NCI-H128 (cell line): ENCODE measurements around the gene IRX6.

Source experiments
- DNase-seq: peaks from one replicate; lab custom pipeline; 2025; ENCODE audit not compliant: unreplicated experiment; lab: John Stamatoyannopoulos, UW

IRX6 gene

GRCh38 chr16:55323637-55324271 lies at the start of gene IRX6:
TSS of gene IRX6 (plus strand) at chr16:55324203. CDS start at chr16:55325092, 889 bp downstream.
- DNase-seq, result peak; percentile 35

DNA sequence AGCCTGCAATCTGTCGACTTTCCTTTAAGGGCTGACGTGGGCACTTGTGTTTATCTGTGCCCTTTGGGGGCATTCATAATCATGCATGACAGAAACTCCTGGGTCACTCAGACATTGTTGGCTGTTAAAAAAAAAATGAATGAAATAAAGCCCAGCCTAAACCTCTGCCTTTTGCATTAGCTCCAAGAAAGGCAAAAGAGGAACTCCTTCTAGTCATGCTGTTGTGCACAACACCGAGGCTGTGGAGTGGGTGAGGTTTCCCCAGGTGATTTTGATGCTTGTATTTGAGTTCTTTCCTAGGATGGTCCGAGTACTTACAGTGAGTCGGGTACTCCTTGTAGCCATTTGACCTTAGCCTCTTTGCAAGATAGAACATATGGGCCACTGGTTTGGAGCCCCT lies 49.6 kb upstream of the IRX6 start:
- DNase-seq, result no peak

GRCh38 chr16:55275167-55275566 lies 48.8 kb upstream of the IRX6 start:
- DNase-seq, result no peak

DNA sequence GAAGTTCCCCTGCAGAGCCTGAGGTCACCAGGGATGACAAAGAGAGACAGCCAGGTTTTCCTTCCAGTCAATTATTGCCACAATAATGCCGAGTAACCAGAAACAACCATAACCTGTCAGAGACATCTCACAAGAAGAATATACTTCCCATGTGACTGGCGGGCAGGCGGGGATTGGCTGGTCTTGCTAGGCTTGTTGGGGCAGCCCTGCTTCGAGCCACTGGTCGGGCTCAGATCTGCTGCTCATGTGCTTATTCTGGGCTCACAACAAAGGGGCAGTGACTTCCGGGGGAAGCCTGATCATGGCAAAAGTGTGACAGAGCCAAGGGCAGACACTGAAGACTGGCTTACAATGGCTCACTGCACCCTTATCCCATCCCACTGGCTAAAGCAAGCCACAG lies 48.1 kb upstream of the IRX6 start:
- DNase-seq, result no peak

GRCh38 chr16:55277536-55277935 lies 46.5 kb upstream of the IRX6 start:
- DNase-seq, result no peak

- DNase-seq, result no peak
Observed at GRCh38 chr16:55279598-55279997, 44.4 kb upstream of the IRX6 start.

DNA sequence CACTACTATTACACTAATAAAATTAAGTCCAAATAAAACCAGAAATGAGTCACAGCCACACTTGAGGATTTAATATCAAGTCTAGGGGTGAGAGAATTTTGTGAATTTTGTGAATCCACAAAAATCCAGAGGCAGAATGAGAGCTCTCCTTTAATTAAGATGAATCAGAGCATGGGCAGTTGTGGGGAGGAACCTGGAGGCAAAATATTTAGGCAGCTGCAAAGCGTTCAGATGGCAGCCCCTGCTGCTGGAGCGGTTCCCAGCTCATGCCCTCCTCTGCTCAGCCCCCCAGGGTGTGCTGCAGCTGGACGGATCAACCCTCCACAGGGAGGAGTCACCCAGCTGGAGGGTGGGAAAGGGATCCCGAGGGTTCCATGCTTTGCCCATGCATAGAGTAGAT lies 43.4 kb upstream of the IRX6 start:
- DNase-seq, result no peak

DNA sequence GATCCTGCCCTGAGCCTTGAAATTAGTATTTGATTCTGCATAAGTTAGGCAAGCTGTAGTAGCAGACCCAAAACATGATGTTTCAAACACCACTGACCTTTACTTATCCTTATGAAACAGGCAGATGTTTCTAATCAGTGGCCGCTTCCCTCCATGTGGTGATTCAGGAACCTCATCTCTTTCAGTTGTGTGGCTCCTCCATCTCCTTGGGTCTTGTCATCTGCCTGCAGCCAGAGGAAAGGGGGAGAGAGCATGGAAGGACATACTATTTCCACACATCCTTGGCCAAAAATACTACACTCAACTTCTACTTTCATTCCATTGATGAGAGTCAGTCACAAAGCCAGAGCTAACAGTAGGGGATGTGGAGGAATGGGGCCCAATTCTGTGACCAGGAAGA lies 41.6 kb upstream of the IRX6 start:
- DNase-seq, result no peak

GRCh38 chr16:55283812-55284717 lies 39.9 kb upstream of the IRX6 start:
- DNase-seq, result no peak

DNA sequence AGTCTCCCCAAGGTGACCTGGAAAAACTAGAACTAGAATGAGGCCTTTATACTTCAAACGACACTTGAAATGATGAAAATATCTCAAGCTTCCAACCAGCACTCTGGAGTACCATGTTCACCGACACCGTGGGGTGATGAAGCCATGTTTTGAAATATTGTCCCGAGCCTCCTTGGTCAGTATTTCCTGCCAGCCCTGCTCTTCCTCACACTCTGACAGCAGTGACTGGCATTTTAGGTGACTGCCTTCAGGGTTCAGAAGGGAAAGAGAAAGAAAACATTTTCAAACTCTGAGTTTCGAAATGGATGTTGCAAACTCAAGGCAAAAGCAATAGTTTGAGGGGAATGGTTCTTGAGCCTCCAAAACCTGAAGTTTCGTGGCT lies 39.3 kb upstream of the IRX6 start:
- no peak for DNase-seq

DNA sequence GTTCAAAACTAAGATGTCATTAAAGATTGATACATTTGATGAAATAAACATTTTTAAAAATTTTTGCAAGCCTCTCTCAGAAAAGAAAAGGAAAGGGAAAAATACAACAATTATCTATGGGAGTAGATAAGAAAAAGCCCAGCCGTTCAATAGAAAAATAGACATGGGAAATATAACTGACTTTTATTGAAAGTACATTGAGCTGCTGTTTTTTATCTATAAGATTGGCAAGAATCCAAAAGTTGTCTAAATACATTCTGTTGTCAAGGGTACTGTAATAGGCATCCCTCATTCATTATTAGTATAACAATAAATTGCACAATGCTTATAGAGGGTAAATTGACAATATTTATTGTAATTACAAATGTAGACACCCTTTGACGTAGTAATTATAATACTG lies 38.4 kb upstream of the IRX6 start:
- DNase-seq, result no peak

DNA sequence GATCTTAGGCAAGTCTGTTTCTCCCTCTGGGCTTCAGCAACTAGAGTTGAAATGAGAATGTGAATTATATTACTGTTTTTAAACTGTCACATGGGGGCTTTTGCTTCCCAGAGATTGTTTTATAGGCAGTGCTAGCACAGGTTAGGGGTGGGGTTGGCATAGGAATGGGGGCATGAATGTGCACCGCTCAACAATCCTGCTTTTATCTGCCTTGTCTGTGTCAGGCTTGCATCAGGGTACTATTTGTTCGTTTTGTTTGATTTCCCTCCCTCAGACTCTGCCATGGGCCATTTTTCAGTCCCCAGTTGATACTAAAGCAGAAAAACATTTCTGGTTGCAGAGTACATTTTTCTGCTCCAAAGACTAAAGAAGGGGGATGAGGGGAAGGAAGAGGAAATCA lies 34.6 kb upstream of the IRX6 start:
- DNase-seq, result no peak

GRCh38 chr16:55291847-55292246 lies 32.2 kb upstream of the IRX6 start:
- no peak for DNase-seq

DNA sequence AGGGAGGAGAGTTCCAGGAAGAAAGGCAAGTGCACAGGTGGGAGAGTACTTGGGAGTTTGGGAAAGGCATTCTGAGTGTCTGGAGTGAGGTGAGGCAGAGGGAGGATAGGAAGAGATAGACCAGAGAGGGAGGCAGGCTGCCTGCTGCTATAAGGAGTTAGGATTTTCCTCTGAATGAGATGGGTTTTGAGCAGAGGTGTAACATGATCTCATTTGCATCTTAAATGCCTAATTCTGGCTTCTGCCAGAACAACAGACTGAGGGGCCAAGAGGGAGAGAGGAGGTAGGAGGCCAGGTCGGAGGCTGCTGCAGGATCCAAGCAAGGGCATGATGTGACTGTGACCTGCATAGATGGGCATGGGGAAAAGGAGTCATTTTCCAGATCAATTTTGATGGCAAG lies 31.5 kb upstream of the IRX6 start:
- no peak for DNase-seq

GRCh38 chr16:55294129-55294528 lies 29.9 kb upstream of the IRX6 start:
- no peak for DNase-seq

- no peak for DNase-seq
Observed at GRCh38 chr16:55294931-55295342, 29.1 kb upstream of the IRX6 start.

DNA sequence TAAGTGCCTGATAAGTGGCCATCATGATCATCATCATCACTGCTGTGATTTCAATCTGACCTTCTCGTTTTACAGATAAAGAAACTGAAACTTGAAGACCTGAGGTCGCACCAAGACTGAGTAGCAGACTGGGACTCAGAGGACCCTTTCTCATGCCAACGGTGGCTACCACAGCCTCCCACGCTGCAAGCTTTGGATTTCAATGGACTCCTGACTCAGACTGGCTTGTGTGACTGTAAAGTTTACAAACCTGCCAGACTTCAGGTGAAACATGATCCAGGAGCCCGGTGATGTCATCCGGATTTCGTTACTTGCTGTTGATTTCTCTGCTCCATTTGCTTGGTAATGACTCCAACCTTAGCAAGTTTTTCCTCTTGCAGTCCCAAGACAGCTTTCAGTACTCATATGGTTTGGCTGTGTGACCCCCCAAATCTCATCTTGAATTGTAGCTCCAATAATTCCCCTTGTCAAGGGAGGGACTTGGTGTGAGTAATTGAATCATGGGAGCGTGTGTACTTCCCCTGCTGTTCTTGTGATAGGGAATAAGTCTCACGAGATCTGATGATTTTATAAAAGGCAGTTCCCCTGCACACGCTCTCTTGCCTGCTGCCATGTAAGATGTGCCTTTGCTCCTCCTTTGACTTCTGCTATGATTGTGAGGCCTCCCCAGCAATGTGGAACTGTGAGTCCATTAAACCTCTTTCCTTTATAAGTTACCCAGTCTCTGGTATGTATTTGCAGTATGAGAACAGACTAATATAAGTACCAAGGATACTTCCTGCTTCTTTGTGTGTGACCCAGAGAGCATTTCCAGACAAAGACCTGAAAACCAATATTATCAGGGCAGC lies 26.7 kb upstream of the IRX6 start:
- no peak for DNase-seq

DNA sequence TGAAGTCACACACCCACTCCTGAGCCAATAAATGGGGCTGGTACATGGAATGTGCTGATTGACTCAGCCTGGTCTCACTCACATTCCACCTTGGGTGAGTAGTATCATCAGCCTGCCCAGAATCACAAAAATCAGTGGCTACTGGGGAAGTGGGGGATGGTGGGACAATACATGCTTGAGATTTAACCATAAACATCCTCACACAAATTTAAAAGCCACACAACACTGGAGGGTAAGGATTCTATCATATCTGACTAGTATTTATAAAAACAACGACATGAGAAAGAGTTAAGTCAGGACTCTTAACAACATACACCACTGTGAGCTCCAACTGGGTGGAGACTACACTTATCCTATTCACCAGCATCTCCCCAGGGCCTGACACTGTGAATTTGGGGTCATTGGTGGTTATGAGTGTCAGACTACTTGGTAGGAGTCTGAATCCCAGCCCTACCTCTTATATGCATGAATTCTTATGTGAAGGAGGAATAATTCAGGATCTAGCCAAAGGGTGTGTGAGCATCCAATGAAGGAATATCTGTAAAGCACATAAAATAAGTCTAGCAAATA lies 26.0 kb upstream of the IRX6 start:
- no peak for DNase-seq

GRCh38 chr16:55301385-55302008 lies 22.5 kb upstream of the IRX6 start:
- DNase-seq, result no peak

DNA sequence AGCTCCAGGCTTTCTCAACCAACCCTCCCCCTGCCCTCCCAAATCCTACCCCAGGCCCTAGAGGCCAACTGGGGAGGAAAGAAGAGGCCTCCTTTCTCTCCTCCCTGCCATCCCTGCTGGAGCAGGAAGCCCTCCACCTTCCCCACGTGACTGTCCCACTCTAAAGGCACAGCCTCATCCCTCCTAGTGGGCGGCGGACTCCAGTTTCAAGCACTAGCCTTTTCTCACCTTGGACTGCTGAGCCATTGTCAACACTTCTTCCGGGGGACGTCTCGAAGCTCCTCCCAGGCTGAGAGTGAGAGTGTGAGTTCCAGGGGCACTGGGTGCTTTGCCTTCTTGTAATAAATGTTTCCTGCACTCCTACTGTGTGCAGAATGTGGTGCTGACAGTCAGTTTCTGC lies 21.4 kb upstream of the IRX6 start:
- no peak for DNase-seq

- no peak for DNase-seq
Observed at GRCh38 chr16:55308973-55309372, 15.0 kb upstream of the IRX6 start.
